GM12878 (cell line): Measurements from ENCODE around the gene ARHGAP9. TPM values are rescaled to one million over a fixed set of nuclear protein-coding genes. Genes with fewer than 3 reads are reported as not detected.

ENCODE experiments used
- ATAC-seq: fragments of 200-7000 bp; cut with Tn5 transposase; 3 replicates; pipeline ENCODE4 v1.9.1; 2020; ENCODE audit warnings: mild to moderate bottlenecking, moderate library complexity
- BruUV-seq: library from RNA; stranded (reverse); fragments of 400-500 nt; replicated peaks from 2 replicates; lab custom pipeline; 2021; lab: Mats Ljungman, UMichigan
- CTCF ChIA-PET: fragments of 300-600 bp; sonication (Branson Sonifier 250); formaldehyde crosslinking; extraction: SDS; loops from one replicate; lab custom pipeline; 2021; ENCODE audit warnings: inconsistent platforms; lab: Yijun Ruan, JAX
- POLR2A ChIA-PET: fragments of 350-600 bp; formaldehyde crosslinking; extraction: SDS; loops from one replicate; lab custom pipeline; 2021; ENCODE audit warnings: inconsistent platforms; lab: Charles Lee
- RAD21 ChIA-PET: fragments of 300-600 bp; sonication (Branson Sonifier 250); formaldehyde crosslinking; loops from one replicate; lab custom pipeline; 2023; ENCODE audit warnings: antibody characterized with exemption; ENCODE audit not compliant: unreplicated experiment; lab: Charles Lee
- SMC1A ChIA-PET: fragments of 300-600 bp; sonication (Branson Sonifier 250); formaldehyde crosslinking; loops from one replicate; lab custom pipeline; 2023; ENCODE audit not compliant: unreplicated experiment, uncharacterized antibody; lab: Charles Lee
- DNase-seq: peaks from one replicate; pipeline ENCODE4 v3.0.0-alpha.2; 2011; ENCODE audit warnings: low read depth, low spot score
- FAIRE-seq: peaks from 3 replicates; lab custom pipeline; 2011; peaks lifted over from hg19 to GRCh38; lab: Jason Lieb, UNC
- H2AFZ ChIP-seq: 2 replicates; pipeline ENCODE4 v1.6.0; 2011; ENCODE audit warnings: low read depth, low read length, control low read depth; ENCODE audit not compliant: control insufficient read depth
- H3K27ac ChIP-seq: 2 replicates; pipeline ENCODE4 v1.5.1; 2011; ENCODE audit warnings: control low read depth; ENCODE audit not compliant: control insufficient read depth, insufficient read depth
- H3K27me3 ChIP-seq, 2 experiments: replicated peaks in 1 of 2; 2 replicates each; pipeline versions ENCODE4 v1.6.0 to v1.6.1; 2011; ENCODE audit warnings: low read length in 1 of 2; ENCODE audit not compliant: control insufficient read depth in 2 of 2, insufficient read depth in 2 of 2
- H3K36me3 ChIP-seq, 2 experiments: 2 replicates each; pipeline ENCODE4 v1.5.1; 2011; ENCODE audit warnings: low read length in 1 of 2; ENCODE audit not compliant: control insufficient read depth in 2 of 2, insufficient read depth in 2 of 2
- H3K4me1 ChIP-seq: 2 replicates; pipeline ENCODE4 v1.6.1; 2011; ENCODE audit warnings: mild to moderate bottlenecking, low read length, moderate library complexity, mixed read lengths; ENCODE audit not compliant: control insufficient read depth, insufficient read depth
- H3K4me2 ChIP-seq: 2 replicates; pipeline ENCODE4 v1.6.0; 2011; ENCODE audit warnings: control low read depth; ENCODE audit not compliant: control insufficient read depth, insufficient read depth
- H3K4me3 ChIP-seq: fragments of 200-600 bp; sonication (generic); 2 replicates; pipeline ENCODE4 v1.5.1; 2016
- H3K79me2 ChIP-seq: 2 replicates; pipeline ENCODE4 v1.6.0; 2011; ENCODE audit warnings: low read length; ENCODE audit not compliant: control insufficient read depth, insufficient read depth
- H3K9ac ChIP-seq: 2 replicates; pipeline ENCODE4 v1.8.0; 2011; ENCODE audit warnings: low read length, control low read depth, mixed read lengths; ENCODE audit not compliant: control insufficient read depth, insufficient read depth
- H3K9me3 ChIP-seq: replicated peaks from 3 replicates; pipeline ENCODE4 v1.5.1; 2011; ENCODE audit warnings: mild to moderate bottlenecking, low read length; ENCODE audit not compliant: control insufficient read depth, insufficient read depth
- H4K20me1 ChIP-seq: 2 replicates; pipeline ENCODE4 v1.6.0; 2011; ENCODE audit not compliant: control insufficient read depth, insufficient read depth
- CBX5 ChIP-seq: sonication (generic); IDR thresholded peaks from 2 replicates; pipeline ENCODE4 v1.6.1; 2016; ENCODE audit warnings: low read depth, moderate library complexity, mild to moderate bottlenecking, inconsistent platforms
- KAT2A ChIP-seq: conservative IDR thresholded peaks from 2 replicates; pipeline ENCODE4 v1.6.1; 2011; ENCODE audit warnings: low read depth, low read length; ENCODE audit not compliant: control insufficient read depth
- PAX8 ChIP-seq: fragments of 450-650 bp; IDR thresholded peaks from 2 replicates; pipeline ENCODE4 v1.6.1; 2017; ENCODE audit warnings: mild to moderate bottlenecking, moderate library complexity
- PKNOX1 ChIP-seq: fragments of 450-650 bp; IDR thresholded peaks from 2 replicates; pipeline ENCODE4 v1.6.1; 2016; ENCODE audit warnings: mild to moderate bottlenecking
- POLR2A ChIP-seq: IDR thresholded peaks from 2 replicates; pipeline ENCODE4 v1.6.1; 2011; ENCODE audit warnings: low read depth, mild to moderate bottlenecking, low read length
- RB1 ChIP-seq: fragments of 450-650 bp; formaldehyde crosslinking; IDR thresholded peaks from 2 replicates; pipeline ENCODE4 v1.6.1; 2017; ENCODE audit warnings: mild to moderate bottlenecking, borderline replicate concordance
- RUNX3 ChIP-seq: IDR thresholded peaks from 2 replicates; pipeline ENCODE4 v1.6.1; 2012; ENCODE audit warnings: low read length, inconsistent platforms
- STAT1 ChIP-seq: fragments of 450-650 bp; conservative IDR thresholded peaks from 2 replicates; pipeline ENCODE4 v1.6.1; 2014; ENCODE audit warnings: antibody characterized with exemption, mild to moderate bottlenecking
- WGBS: methylation state at CpG from one replicate; pipeline ENCODE4 v1.1.6; 2016; ENCODE audit warnings: low lambda C conversion rate; ENCODE audit not compliant: insufficient replicate concordance, insufficient coverage; ENCODE audit errors: missing lambda C conversion rate; 5-methylcytosine and 5-hydroxymethylcytosine counted together
- in situ Hi-C: fragments of 300-500 bp; cut with MboI; formaldehyde crosslinking; loops from 9 replicates; pipeline ENCODE4 v1.14.3; 2018; ENCODE audit warnings: mixed read lengths
- intact Hi-C: fragments of 100-400 bp; cut with micrococcal nuclease; formaldehyde crosslinking; loops from one replicate; pipeline ENCODE4 v1.14.2; 2022; ENCODE audit not compliant: unreplicated experiment
- polyA plus RNA-seq, 11 experiments: library from polyadenylated mRNA; depleted of rRNA in 4 of 11; unstranded in 6 of 11; stranded (reverse) in 5 of 11; fragments of >200 nt; fragmentation: Nextera tagmentation in 4 of 11; fragmentation: Illumina TruSeq in 1 of 11; extraction: Ambion mirVana in 4 of 11; extraction: Trizol in 1 of 11; gene quantifications; 1 replicate in 1 of 11; 2 replicates in 10 of 11; pipeline versions ENCODE4 v1.2.1 to v1.2.3, GENCODE V29; 2011 to 2016; ENCODE audit warnings: inconsistent platforms in 2 of 11, missing spikeins in 2 of 11, low read depth in 1 of 11
- total RNA-seq, 4 experiments: library from RNA; depleted of rRNA in 3 of 4; stranded (reverse); fragments of >200 nt in 3 of 4; fragmentation: Illumina TruSeq in 1 of 4; extraction: Trizol in 1 of 4; gene quantifications; 2 replicates each; pipeline versions ENCODE4 v1.2.1 to v1.2.3, GENCODE V29; 2013 to 2021
- TF ChIP-seq, protein P1 (sequence below): IDR thresholded peaks from 2 replicates; pipeline ENCODE4 v1.6.1; 2012; ENCODE audit warnings: low read length, inconsistent platforms
- TF ChIP-seq, protein P2 (sequence below): fragments of 450-650 bp; IDR thresholded peaks from 2 replicates; pipeline ENCODE4 v1.6.1; 2017; ENCODE audit warnings: mild to moderate bottlenecking, moderate library complexity

ARHGAP9 gene
- total and polyA plus RNA-seq, 10 of the 15 experiments (the other 5 are each of a cell fraction or from before 2014, with no cell fraction given), result 19.5 to 102 (median 76.8) TPM

- Histone ChIP-seq H2AFZ (no peak overlapping the region), H3K4me1 (peaks cover 22% of the 10 kb centered on the region), H3K36me3 (peaks cover 15 to 25% of the 10 kb centered on the region in 2 experiments), H3K27me3 (no peaks in the 10 kb centered on the region), H3K9ac (no peak overlapping the region), H3K79me2 (peaks cover 23% of the 10 kb centered on the region), H3K27ac (no peak overlapping the region), H3K4me3 (no peak overlapping the region), H4K20me1 (no peaks in the 10 kb centered on the region), H3K9me3 (no peaks in the 10 kb centered on the region), H3K4me2 (no peak overlapping the region)
- WGBS, result 74% methylated on average over 3 of the region's 4 CpGs
- DNase-seq (no peak), ATAC-seq (no peak), FAIRE-seq (no peak)
- POLR2A ChIA-PET, result no interaction called here
- TF ChIP-seq PAX8, result no peak
- peak; percentile 15; the same call in 1 of the 2 replicates for TF ChIP-seq POLR2A
- RAD21 ChIA-PET, result no interaction called here
- BruUV-seq, result no TSS peak
- CTCF ChIA-PET, result no interaction called here
- SMC1A ChIA-PET, result no interaction called here
- in situ Hi-C loops, result no loop called here
- intact Hi-C loops, result no loop called here
These were observed 46.9 kb upstream of the ARHGAP9 start for GRCh38 chr12:57526477-57527126.

- Histone ChIP-seq H3K4me3 (no peak overlapping the region), H3K9ac (no peak overlapping the region), H3K27ac (no peak overlapping the region), H3K9me3 (no peaks in the 10 kb centered on the region), H3K36me3 (peaks cover 15 to 24% of the 10 kb centered on the region in 2 experiments), H3K4me1 (peaks cover 29% of the 10 kb centered on the region), H3K4me2 (no peak overlapping the region), H2AFZ (no peak overlapping the region), H4K20me1 (no peaks in the 10 kb centered on the region), H3K27me3 (no peaks in the 10 kb centered on the region), H3K79me2 (peaks cover 23% of the 10 kb centered on the region)
- no TSS peak for BruUV-seq
- WGBS, result 77% methylated on average over 9 of the region's 16 CpGs
- ChIA-PET SMC1A (no interaction called here), CTCF (interaction anchor here (0.7 to 2.1 kb wide), 2 partner anchors 10 to 406 kb away, joined by 3 to 4 read pairs; no protein-coding TSS in a partner anchor), POLR2A (no interaction called here), RAD21 (no interaction called here)
- in situ Hi-C loops (no loop called here), intact Hi-C loops (no loop called here)
- ATAC-seq (no peak), FAIRE-seq (no peak), DNase-seq (no peak)
- no peak for TF ChIP-seq PKNOX1
- TF ChIP-seq, protein P1, sequence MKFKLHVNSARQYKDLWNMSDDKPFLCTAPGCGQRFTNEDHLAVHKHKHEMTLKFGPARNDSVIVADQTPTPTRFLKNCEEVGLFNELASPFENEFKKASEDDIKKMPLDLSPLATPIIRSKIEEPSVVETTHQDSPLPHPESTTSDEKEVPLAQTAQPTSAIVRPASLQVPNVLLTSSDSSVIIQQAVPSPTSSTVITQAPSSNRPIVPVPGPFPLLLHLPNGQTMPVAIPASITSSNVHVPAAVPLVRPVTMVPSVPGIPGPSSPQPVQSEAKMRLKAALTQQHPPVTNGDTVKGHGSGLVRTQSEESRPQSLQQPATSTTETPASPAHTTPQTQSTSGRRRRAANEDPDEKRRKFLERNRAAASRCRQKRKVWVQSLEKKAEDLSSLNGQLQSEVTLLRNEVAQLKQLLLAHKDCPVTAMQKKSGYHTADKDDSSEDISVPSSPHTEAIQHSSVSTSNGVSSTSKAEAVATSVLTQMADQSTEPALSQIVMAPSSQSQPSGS, result no peak
- no peak for TF ChIP-seq KAT2A
- TF ChIP-seq RUNX3, result no peak
- TF ChIP-seq CBX5, result no peak
- TF ChIP-seq, protein P2, sequence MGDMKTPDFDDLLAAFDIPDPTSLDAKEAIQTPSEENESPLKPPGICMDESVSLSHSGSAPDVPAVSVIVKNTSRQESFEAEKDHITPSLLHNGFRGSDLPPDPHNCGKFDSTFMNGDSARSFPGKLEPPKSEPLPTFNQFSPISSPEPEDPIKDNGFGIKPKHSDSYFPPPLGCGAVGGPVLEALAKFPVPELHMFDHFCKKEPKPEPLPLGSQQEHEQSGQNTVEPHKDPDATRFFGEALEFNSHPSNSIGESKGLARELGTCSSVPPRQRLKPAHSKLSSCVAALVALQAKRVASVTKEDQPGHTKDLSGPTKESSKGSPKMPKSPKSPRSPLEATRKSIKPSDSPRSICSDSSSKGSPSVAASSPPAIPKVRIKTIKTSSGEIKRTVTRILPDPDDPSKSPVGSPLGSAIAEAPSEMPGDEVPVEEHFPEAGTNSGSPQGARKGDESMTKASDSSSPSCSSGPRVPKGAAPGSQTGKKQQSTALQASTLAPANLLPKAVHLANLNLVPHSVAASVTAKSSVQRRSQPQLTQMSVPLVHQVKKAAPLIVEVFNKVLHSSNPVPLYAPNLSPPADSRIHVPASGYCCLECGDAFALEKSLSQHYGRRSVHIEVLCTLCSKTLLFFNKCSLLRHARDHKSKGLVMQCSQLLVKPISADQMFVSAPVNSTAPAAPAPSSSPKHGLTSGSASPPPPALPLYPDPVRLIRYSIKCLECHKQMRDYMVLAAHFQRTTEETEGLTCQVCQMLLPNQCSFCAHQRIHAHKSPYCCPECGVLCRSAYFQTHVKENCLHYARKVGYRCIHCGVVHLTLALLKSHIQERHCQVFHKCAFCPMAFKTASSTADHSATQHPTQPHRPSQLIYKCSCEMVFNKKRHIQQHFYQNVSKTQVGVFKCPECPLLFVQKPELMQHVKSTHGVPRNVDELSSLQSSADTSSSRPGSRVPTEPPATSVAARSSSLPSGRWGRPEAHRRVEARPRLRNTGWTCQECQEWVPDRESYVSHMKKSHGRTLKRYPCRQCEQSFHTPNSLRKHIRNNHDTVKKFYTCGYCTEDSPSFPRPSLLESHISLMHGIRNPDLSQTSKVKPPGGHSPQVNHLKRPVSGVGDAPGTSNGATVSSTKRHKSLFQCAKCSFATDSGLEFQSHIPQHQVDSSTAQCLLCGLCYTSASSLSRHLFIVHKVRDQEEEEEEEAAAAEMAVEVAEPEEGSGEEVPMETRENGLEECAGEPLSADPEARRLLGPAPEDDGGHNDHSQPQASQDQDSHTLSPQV, result no peak
- no peak for TF ChIP-seq RB1
- no peak for TF ChIP-seq STAT1
These were observed 46.1 kb upstream of the ARHGAP9 start for GRCh38 chr12:57525615-57526383.
